GM19438 (cell line): ENCODE measurements around the gene GGT5.
"Not testable (repeated sequence)": the region's sequence is repeated elsewhere in the genome, so short reads cannot be mapped to it uniquely, and the experiment has no call there.

ENCODE experiments used
- ATAC-seq: cut with Tn5 transposase; IDR thresholded peaks from one replicate; pipeline ENCODE4 v1.9.1; 2021; ENCODE audit warnings: low read depth; ENCODE audit not compliant: unreplicated experiment

GGT5 gene

GRCh38 chr22:24235315-24235714, 9.6 kb downstream of the GGT5 start:
- ATAC-seq: no peak

- ATAC-seq: no peak
Observed at GRCh38 chr22:24233816-24234215, 11.1 kb downstream of the GGT5 start.

GRCh38 chr22:24233235-24233634, 11.6 kb downstream of the GGT5 start:
- ATAC-seq: no peak

GRCh38 chr22:24232725-24233124, 12.2 kb downstream of the GGT5 start:
- ATAC-seq: no peak

GRCh38 chr22:24232124-24232523, 12.8 kb downstream of the GGT5 start:
- ATAC-seq: no peak

- ATAC-seq: no peak
Observed at GRCh38 chr22:24231706-24232105, 13.2 kb downstream of the GGT5 start.

GRCh38 chr22:24230911-24231656, 13.8 kb downstream of the GGT5 start:
- no peak for ATAC-seq

- no peak for ATAC-seq
Observed at GRCh38 chr22:24225951-24226350, 18.9 kb downstream of the GGT5 start.

- ATAC-seq: no peak
Observed at GRCh38 chr22:24225044-24225601, 19.8 kb downstream of the GGT5 start.

- no peak for ATAC-seq
Observed at GRCh38 chr22:24224468-24224867, 20.4 kb downstream of the GGT5 start.

- no peak for ATAC-seq
Observed at GRCh38 chr22:24219750-24220149, 25.1 kb downstream of the GGT5 start.

- no peak for ATAC-seq
Observed at GRCh38 chr22:24217384-24217783, 27.5 kb downstream of the GGT5 start.

- no peak for ATAC-seq
Observed at GRCh38 chr22:24216541-24217209, 28.2 kb downstream of the GGT5 start.

- ATAC-seq: no peak
Observed at GRCh38 chr22:24214467-24215285, 30.2 kb downstream of the GGT5 start.

- ATAC-seq: not testable (repeated sequence)
Observed at GRCh38 chr22:24213111-24213510, 31.8 kb downstream of the GGT5 start.

- not testable (repeated sequence) for ATAC-seq
Observed at GRCh38 chr22:24211716-24212115, 33.2 kb downstream of the GGT5 start.

GRCh38 chr22:24210409-24210808, 34.5 kb downstream of the GGT5 start:
- not testable (repeated sequence) for ATAC-seq

- no peak for ATAC-seq
Observed at GRCh38 chr22:24209687-24210086, 35.2 kb downstream of the GGT5 start.

GRCh38 chr22:24209016-24209415, 35.9 kb downstream of the GGT5 start:
- ATAC-seq: no peak

- ATAC-seq: no peak
Observed at GRCh38 chr22:24208012-24208749, 36.7 kb downstream of the GGT5 start.
